Astrocyte (in vitro differentiated cells and primary cell): Measurements from ENCODE around the gene PTX4.

Experiments used
- CTCF ChIP-seq: IDR thresholded peaks from 2 replicates; pipeline ENCODE4 v1.5.1; 2011; ENCODE audit warnings: low read depth, mild to moderate bottlenecking, inconsistent platforms, low read length, moderate library complexity; ENCODE audit not compliant: insufficient read depth
- EZH2 ChIP-seq: IDR thresholded peaks from 2 replicates; pipeline ENCODE4 v1.6.1; 2012; ENCODE audit warnings: mild to moderate bottlenecking, low read length, inconsistent platforms; ENCODE audit not compliant: insufficient read depth

- TF ChIP-seq CTCF: no peak
- TF ChIP-seq EZH2: no peak
Measured at GRCh38 chr16:1477033-1477432, 11.7 kb downstream of the PTX4 start.
